GM19455 (cell line): Measurements from ENCODE around the gene CYP24A1.

Experiments
- ATAC-seq: cut with Tn5 transposase; IDR thresholded peaks from one replicate; pipeline ENCODE4 v1.9.1; 2021; ENCODE audit not compliant: unreplicated experiment

CYP24A1 gene

DNA sequence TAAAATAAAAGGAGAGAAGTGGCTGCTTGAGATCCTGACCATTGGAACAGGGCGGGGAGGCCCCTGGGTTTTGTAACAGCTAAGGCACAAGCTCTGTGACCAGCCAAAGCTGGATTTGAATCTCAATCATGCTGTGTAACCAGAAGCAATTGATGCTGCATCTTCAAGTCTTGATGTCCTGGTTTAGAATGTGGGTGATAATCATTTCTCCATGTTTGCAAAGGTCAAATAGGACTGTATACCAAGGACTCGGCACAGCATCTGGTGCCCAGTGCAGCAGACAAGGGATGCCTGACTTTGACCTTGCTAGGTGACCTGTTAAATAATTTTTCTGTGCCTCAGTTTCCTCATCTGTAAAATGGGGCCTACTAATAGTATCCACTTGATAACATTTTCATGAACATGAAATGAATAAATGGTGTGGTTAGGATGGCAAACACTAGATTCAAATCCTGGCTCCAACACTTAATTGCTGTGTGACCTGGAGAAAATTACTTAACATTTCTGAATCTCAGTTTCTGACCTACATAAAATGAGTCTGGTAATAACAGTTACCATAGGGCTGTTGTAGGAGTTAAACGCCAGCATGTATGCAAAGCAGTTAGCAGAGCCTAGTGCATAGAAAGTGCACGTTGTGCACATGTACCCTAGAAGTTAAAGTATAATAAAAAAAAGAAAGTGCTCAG, 57.1 kb downstream of the CYP24A1 start:
- no peak for ATAC-seq

- no peak for ATAC-seq
Observed at GRCh38 chr20:54115172-54115854, 58.5 kb downstream of the CYP24A1 start.

DNA sequence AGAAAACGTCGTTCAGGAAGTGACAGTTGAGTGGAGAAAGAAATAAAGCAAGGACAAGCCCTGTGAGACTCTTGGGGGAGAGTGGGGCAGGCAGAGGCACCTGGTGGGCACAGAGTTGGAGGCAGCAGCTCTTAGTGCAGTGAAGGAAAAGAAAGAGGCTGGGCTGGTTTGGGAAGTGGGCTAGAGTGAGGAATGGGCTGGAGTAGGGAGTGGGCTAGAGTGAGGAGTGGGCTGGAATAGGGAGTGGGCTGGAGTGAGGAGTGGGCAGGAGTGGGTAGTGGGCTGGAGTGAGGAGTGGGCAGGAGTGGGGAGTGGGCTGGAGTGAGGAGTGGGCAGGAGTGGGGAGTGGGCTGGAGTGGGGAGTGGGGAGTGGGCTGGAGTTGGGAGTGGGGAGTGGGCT, 59.7 kb downstream of the CYP24A1 start:
- no peak for ATAC-seq

- ATAC-seq = no peak
Observed at GRCh38 chr20:54113566-54113965, 60.2 kb downstream of the CYP24A1 start.

DNA sequence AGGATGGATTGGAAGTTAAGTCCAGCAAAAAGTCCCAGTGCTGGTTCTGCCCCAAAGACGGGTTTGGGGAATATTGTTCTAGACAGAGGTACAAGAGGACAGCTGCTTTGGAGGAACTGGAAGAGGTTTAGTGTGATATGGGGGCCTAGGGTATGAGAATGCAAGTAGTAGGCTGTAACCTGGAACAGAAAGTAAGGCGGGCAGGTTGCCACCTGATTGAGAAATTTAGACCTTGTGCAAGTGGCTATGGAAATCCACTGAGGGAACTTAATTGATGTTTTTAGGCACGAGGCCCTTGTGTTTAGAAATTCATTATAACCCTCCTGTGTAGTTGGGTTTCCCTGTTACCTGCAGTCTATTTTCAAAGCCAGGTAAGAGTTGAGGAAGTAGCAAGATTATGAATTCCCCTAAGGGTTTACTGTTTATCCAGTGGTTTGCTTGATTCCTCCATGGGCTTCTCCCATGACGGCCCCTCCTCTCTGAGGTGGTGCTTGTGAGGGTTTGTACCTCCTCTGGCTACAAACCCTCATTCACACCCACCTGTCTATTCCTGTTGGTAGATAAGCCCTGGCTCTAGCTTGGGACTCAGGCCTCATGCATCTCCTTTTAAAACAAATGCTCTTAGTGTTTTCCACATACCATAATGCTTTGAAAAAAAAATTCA, 61.4 kb downstream of the CYP24A1 start:
- ATAC-seq = no peak

DNA sequence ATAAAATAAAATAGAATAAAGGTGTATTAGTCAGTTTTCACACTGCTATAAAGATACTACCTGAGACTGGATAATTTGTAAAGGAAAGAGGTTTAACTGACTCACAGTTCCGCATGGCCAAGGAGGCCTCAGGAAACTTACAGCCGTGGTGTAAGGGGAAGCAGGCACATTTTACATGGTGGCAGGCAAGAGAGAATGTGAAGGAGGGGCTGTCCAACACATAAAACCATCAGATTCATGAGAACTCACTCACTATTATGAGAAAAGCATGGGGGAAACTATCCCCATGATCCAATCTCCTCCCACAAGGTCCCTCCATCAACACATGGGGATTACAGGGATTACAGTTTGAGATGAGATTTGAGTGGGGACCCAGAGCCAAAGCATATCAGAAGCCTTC, 62.3 kb downstream of the CYP24A1 start:
- ATAC-seq = no peak

DNA sequence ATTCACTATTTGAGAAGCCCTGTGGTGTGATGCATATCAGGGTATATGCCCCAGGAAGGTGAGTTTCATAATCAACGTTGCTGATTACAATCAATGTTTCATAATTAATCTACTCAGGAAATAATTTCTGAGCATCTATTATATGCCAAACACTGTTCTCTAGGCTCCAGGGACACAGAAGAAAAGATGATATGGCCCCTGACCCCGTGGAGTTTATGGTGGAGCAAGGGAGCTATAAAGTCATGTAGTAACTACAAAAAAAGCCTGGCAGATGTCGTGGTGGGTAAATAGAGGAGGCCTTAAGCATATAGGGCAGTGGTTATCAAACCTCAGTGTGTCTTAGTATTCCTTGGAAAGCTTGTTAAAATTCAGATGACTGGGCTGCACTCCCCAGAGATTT, 63.3 kb downstream of the CYP24A1 start:
- ATAC-seq = no peak

- ATAC-seq = no peak
Observed at GRCh38 chr20:54110041-54110440, 63.7 kb downstream of the CYP24A1 start.

- ATAC-seq = no peak
Observed at GRCh38 chr20:54108817-54109216, 65.0 kb downstream of the CYP24A1 start.

GRCh38 chr20:54108326-54108642, 65.5 kb downstream of the CYP24A1 start:
- no peak for ATAC-seq

GRCh38 chr20:54107600-54108325, 66.0 kb downstream of the CYP24A1 start:
- no peak for ATAC-seq

DNA sequence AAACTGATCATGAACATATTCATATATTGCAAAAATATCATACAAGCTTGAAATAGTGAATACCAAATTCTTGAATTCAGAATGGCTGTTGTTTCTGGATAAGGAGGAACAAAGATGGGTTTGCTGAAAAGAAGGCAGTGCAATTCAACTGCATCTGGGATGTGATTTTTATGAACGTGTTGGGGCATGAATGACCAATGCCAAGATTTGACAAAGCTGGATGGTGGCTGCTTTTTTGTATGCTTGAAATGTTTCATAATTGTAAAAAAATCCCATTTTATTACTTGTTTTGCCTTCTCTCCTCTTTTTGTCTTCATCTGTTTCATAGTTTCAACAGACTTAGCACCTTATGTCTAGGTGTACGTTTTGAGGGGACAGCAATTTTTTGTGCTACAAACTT, 66.6 kb downstream of the CYP24A1 start:
- ATAC-seq = no peak

DNA sequence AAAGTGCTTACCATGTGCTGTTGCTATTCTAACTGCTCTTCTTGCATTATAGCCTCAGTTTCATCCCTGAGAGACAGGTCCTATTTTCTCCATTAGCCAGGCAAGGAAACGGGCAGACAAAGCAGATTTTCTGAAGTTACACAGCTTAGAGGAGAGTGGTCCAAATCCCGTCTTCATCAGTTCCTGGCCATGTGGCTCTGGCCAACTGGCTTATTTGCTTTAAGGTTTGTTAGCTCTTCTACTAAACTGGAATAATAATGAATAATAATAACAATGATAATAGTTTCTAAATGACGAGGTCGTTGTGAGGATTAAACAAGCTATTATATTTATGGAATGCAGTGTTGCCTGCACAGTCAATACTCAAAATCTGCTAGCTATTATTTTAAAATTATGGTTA, 67.6 kb downstream of the CYP24A1 start:
- ATAC-seq = no peak

DNA sequence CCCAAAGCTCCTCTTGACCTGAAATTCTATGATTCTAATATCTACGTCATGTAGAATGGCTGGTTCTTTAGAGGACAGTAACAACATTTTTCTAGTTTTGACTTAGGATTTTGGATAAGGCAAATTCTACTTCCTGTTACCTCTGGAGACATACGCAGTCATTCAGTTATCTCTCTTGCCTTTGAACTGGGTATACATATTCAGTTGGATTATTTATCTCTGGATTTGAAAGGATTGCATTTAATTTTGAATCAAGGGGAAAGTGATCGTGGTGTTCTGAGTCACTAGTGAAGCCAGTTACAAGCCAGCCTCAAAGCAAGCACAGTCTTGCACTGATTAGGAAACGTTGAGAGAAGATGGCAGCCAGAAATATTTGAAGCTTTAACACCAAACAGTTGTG, 68.1 kb downstream of the CYP24A1 start:
- ATAC-seq = no peak

DNA sequence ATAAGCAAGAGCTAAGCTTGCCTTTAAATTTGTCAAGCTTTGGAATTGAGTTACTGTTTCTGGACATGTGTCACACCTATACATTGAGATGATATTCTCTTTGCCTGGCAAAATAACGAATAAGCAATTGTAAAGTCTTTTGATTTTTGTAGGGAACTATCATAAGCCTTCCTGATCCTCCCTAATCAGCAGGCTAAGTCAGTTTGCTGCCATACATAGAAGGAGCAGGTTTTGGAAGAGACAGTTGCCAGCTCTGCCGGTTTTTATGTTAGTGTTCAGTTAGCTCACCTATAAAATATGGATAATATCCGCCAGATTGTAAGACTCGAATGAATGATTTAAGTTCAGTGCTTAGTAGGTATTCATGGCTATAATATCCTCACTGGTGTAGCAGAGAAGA, 69.0 kb downstream of the CYP24A1 start:
- no peak for ATAC-seq

GRCh38 chr20:54103762-54104600, 69.8 kb downstream of the CYP24A1 start:
- no peak for ATAC-seq
